ENCODE measurements around the gene TVP23C. TPM values are rescaled to one million over a fixed set of nuclear protein-coding genes. Genes with fewer than 3 reads are reported as not detected.
"Not testable (repeated sequence)": the region's sequence is repeated elsewhere in the genome, so short reads cannot be mapped to it uniquely, and the experiment has no call there.

TVP23C gene
- total RNA-seq, 1 experiment from 2014 or later, result 45.5 TPM

GRCh38 chr17:15581462-15581861 is 18.2 kb upstream of the TVP23C start:
- H3K9me3 ChIP-seq (ENCODE audit: insufficient read depth, low read depth); H3K4me2 ChIP-seq; H2AFZ ChIP-seq; H3F3A ChIP-seq (ENCODE audit: insufficient read depth, low read depth); H3K4me3 ChIP-seq; BruUV-seq (replicated peaks); H3K9me2 ChIP-seq (ENCODE audit: insufficient read depth); H3K4me1 ChIP-seq (replicated peaks; ENCODE audit: insufficient read depth); H3K27ac ChIP-seq; POLR2A ChIA-PET (ENCODE audit: unreplicated experiment); H3K36me3 ChIP-seq (ENCODE audit: low read depth); H3K27me3 ChIP-seq (ENCODE audit: insufficient read depth, low read depth); DNase-seq; H4K20me1 ChIP-seq (ENCODE audit: insufficient read depth); H3K79me2 ChIP-seq (ENCODE audit: low read depth); intact Hi-C loops (cut with micrococcal nuclease; ENCODE audit: unreplicated experiment); CTCF ChIA-PET: not testable (repeated sequence)

- H2AFZ ChIP-seq; H3K9me3 ChIP-seq (ENCODE audit: insufficient read depth, low read depth); POLR2A ChIA-PET (ENCODE audit: unreplicated experiment); H4K20me1 ChIP-seq (ENCODE audit: insufficient read depth); H3K4me1 ChIP-seq (replicated peaks; ENCODE audit: insufficient read depth); H3K4me2 ChIP-seq; BruUV-seq (replicated peaks); H3K4me3 ChIP-seq; H3F3A ChIP-seq (ENCODE audit: insufficient read depth, low read depth); H3K79me2 ChIP-seq (ENCODE audit: low read depth); H3K36me3 ChIP-seq (ENCODE audit: low read depth); H3K27me3 ChIP-seq (ENCODE audit: insufficient read depth, low read depth); H3K27ac ChIP-seq; intact Hi-C loops (cut with micrococcal nuclease; ENCODE audit: unreplicated experiment); DNase-seq; H3K9me2 ChIP-seq (ENCODE audit: insufficient read depth); CTCF ChIA-PET: not testable (repeated sequence)
Measured at GRCh38 chr17:15576848-15577247, 13.6 kb upstream of the TVP23C start.

GRCh38 chr17:15574660-15575059 is 11.4 kb upstream of the TVP23C start:
- DNase-seq; H3K4me3 ChIP-seq; intact Hi-C loops (cut with micrococcal nuclease; ENCODE audit: unreplicated experiment); H3K9me3 ChIP-seq (ENCODE audit: insufficient read depth, low read depth); H3K4me2 ChIP-seq; H3K79me2 ChIP-seq (ENCODE audit: low read depth); BruUV-seq (replicated peaks); H3K9me2 ChIP-seq (ENCODE audit: insufficient read depth); POLR2A ChIA-PET (ENCODE audit: unreplicated experiment); H2AFZ ChIP-seq; H3K36me3 ChIP-seq (ENCODE audit: low read depth); H3F3A ChIP-seq (ENCODE audit: insufficient read depth, low read depth); H3K27ac ChIP-seq; CTCF ChIA-PET; H3K27me3 ChIP-seq (ENCODE audit: insufficient read depth, low read depth); H4K20me1 ChIP-seq (ENCODE audit: insufficient read depth); H3K4me1 ChIP-seq (replicated peaks; ENCODE audit: insufficient read depth): not testable (repeated sequence)

- H3K4me1 ChIP-seq (replicated peaks; ENCODE audit: insufficient read depth); BruUV-seq (replicated peaks); H3K27me3 ChIP-seq (ENCODE audit: insufficient read depth, low read depth); DNase-seq; H3K27ac ChIP-seq; H3K36me3 ChIP-seq (ENCODE audit: low read depth); H3F3A ChIP-seq (ENCODE audit: insufficient read depth, low read depth); H3K9me2 ChIP-seq (ENCODE audit: insufficient read depth); H3K4me2 ChIP-seq; CTCF ChIA-PET; intact Hi-C loops (cut with micrococcal nuclease; ENCODE audit: unreplicated experiment); H3K4me3 ChIP-seq; H4K20me1 ChIP-seq (ENCODE audit: insufficient read depth); H3K79me2 ChIP-seq (ENCODE audit: low read depth); H2AFZ ChIP-seq; POLR2A ChIA-PET (ENCODE audit: unreplicated experiment); H3K9me3 ChIP-seq (ENCODE audit: insufficient read depth, low read depth): not testable (repeated sequence)
Measured at GRCh38 chr17:15573870-15574269, 10.6 kb upstream of the TVP23C start.

GRCh38 chr17:15562613-15563374 is 489 bp downstream of the TVP23C start:
- H3K9me3 ChIP-seq (ENCODE audit: insufficient read depth, low read depth); CTCF ChIA-PET; H3K79me2 ChIP-seq (ENCODE audit: low read depth); H2AFZ ChIP-seq; DNase-seq; H3K4me1 ChIP-seq (replicated peaks; ENCODE audit: insufficient read depth); POLR2A ChIA-PET (ENCODE audit: unreplicated experiment); H3K27me3 ChIP-seq (ENCODE audit: insufficient read depth, low read depth); H3F3A ChIP-seq (ENCODE audit: insufficient read depth, low read depth); H4K20me1 ChIP-seq (ENCODE audit: insufficient read depth); H3K9me2 ChIP-seq (ENCODE audit: insufficient read depth); intact Hi-C loops (cut with micrococcal nuclease; ENCODE audit: unreplicated experiment); BruUV-seq (replicated peaks); H3K36me3 ChIP-seq (ENCODE audit: low read depth): not testable (repeated sequence)
- H3K4me3 ChIP-seq, result peak overlapping the region; percentile 62; the same call in 1 of the 2 replicates
- peak overlapping the region; percentile 47; the same call in 1 of the 2 replicates for H3K4me2 ChIP-seq
- H3K27ac ChIP-seq, result peak overlapping the region; percentile 44; the same call in 1 of the 2 replicates

- H3K36me3 ChIP-seq (ENCODE audit: low read depth); H3K4me2 ChIP-seq; H3K27ac ChIP-seq; H3K9me3 ChIP-seq (ENCODE audit: insufficient read depth, low read depth); H3K27me3 ChIP-seq (ENCODE audit: insufficient read depth, low read depth); BruUV-seq (replicated peaks); DNase-seq; H3K9me2 ChIP-seq (ENCODE audit: insufficient read depth); H4K20me1 ChIP-seq (ENCODE audit: insufficient read depth); H3K4me3 ChIP-seq; H3K79me2 ChIP-seq (ENCODE audit: low read depth); H3K4me1 ChIP-seq (replicated peaks; ENCODE audit: insufficient read depth); CTCF ChIA-PET; H2AFZ ChIP-seq; H3F3A ChIP-seq (ENCODE audit: insufficient read depth, low read depth); intact Hi-C loops (cut with micrococcal nuclease; ENCODE audit: unreplicated experiment): not testable (repeated sequence)
- POLR2A ChIA-PET (ENCODE audit: unreplicated experiment), result interaction anchor here (0.7 kb wide), 1 partner anchor 149 kb away, joined by 3 read pairs; no protein-coding TSS in a partner anchor
Measured at GRCh38 chr17:15561439-15561838, 1.8 kb downstream of the TVP23C start.

GRCh38 chr17:15558403-15559105 is 4.7 kb downstream of the TVP23C start:
- H3K79me2 ChIP-seq (ENCODE audit: low read depth); H4K20me1 ChIP-seq (ENCODE audit: insufficient read depth); POLR2A ChIA-PET (ENCODE audit: unreplicated experiment); CTCF ChIA-PET; H2AFZ ChIP-seq; H3K9me2 ChIP-seq (ENCODE audit: insufficient read depth); BruUV-seq (replicated peaks); H3K27ac ChIP-seq; intact Hi-C loops (cut with micrococcal nuclease; ENCODE audit: unreplicated experiment); H3K4me3 ChIP-seq; H3K36me3 ChIP-seq (ENCODE audit: low read depth); H3F3A ChIP-seq (ENCODE audit: insufficient read depth, low read depth); H3K4me1 ChIP-seq (replicated peaks; ENCODE audit: insufficient read depth); H3K9me3 ChIP-seq (ENCODE audit: insufficient read depth, low read depth); H3K27me3 ChIP-seq (ENCODE audit: insufficient read depth, low read depth); DNase-seq; H3K4me2 ChIP-seq: not testable (repeated sequence)

Data from PC-9 (cell line).